HUES6 (cell line): Measurements from ENCODE around the gene HSPA4.
A peak's percentile ranks its signal among the peaks of the same experiment; 100 is the strongest.
"Not testable (repeated sequence)": the region's sequence is repeated elsewhere in the genome, so short reads cannot be mapped to it uniquely, and the experiment has no call there.

Source experiments
- H3K27ac ChIP-seq: 2 replicates; pipeline ENCODE4 v1.7.0; 2013; ENCODE audit warnings: low read depth, mild to moderate bottlenecking, low read length, inconsistent platforms
- H3K27me3 ChIP-seq: 2 replicates; pipeline ENCODE4 v1.6.1; 2013; ENCODE audit warnings: low read length; ENCODE audit not compliant: control insufficient read depth, insufficient read depth
- H3K36me3 ChIP-seq: 2 replicates; pipeline ENCODE4 v1.6.1; 2013; ENCODE audit warnings: low read length; ENCODE audit not compliant: control insufficient read depth, insufficient read depth
- H3K4me1 ChIP-seq: 2 replicates; pipeline ENCODE4 v1.6.1; 2013; ENCODE audit warnings: low read length; ENCODE audit not compliant: control insufficient read depth, insufficient read depth
- H3K4me3 ChIP-seq: 2 replicates; pipeline ENCODE4 v1.5.1; 2013; ENCODE audit warnings: low read depth, low read length
- H3K9ac ChIP-seq: one replicate; pipeline ENCODE4 v1.6.1; 2013; ENCODE audit warnings: mild to moderate bottlenecking, low read length
- H3K9me3 ChIP-seq: 2 replicates; pipeline ENCODE4 v1.6.1; 2013; ENCODE audit warnings: low read depth, low read length; ENCODE audit not compliant: control insufficient read depth, insufficient read depth

HSPA4 gene

GRCh38 chr5:133032852-133033742, 18.7 kb upstream of the HSPA4 start:
- Histone ChIP-seq H3K4me3 (no peak overlapping the region), H3K4me1 (peaks cover 13% of the 10 kb centered on the region; the same call in 1 of the 2 replicates), H3K27ac (no peak overlapping the region), H3K27me3 (no peaks in the 10 kb centered on the region), H3K9me3 (no peaks in the 10 kb centered on the region), H3K36me3 (no peaks in the 10 kb centered on the region), H3K9ac (no peak overlapping the region)

- Histone ChIP-seq H3K36me3 (no peaks in the 10 kb centered on the region), H3K9me3 (no peaks in the 10 kb centered on the region), H3K27ac (no peak overlapping the region), H3K4me3 (no peak overlapping the region), H3K27me3 (no peaks in the 10 kb centered on the region), H3K4me1 (peaks cover 13% of the 10 kb centered on the region; the same call in 1 of the 2 replicates), H3K9ac (no peak overlapping the region)
Measured at GRCh38 chr5:133034064-133034463, 17.7 kb upstream of the HSPA4 start.

- H3K4me1 ChIP-seq = peaks cover 11% of the 10 kb centered on the region; the same call in 1 of the 2 replicates
- H3K9ac ChIP-seq = no peak overlapping the region
Measured at GRCh38 chr5:133035224-133035623, 16.6 kb upstream of the HSPA4 start.

GRCh38 chr5:133036677-133037076, 15.1 kb upstream of the HSPA4 start:
- H3K27ac ChIP-seq, H3K9me3 ChIP-seq, H3K9ac ChIP-seq, H3K4me3 ChIP-seq, H3K27me3 ChIP-seq, H3K36me3 ChIP-seq: not testable (repeated sequence)
- H3K4me1 ChIP-seq = peaks cover 14% of the 10 kb centered on the region; the same call in 1 of the 2 replicates

More at GRCh38 chr5:133035224-133035623, 16.6 kb upstream of the HSPA4 start:
- Histone ChIP-seq H3K4me3 (no peak overlapping the region), H3K27me3 (no peaks in the 10 kb centered on the region), H3K27ac (no peak overlapping the region), H3K9me3 (no peaks in the 10 kb centered on the region), H3K36me3 (no peaks in the 10 kb centered on the region)

- Histone ChIP-seq H3K27ac (no peak overlapping the region), H3K27me3 (no peaks in the 10 kb centered on the region), H3K9me3 (no peaks in the 10 kb centered on the region), H3K36me3 (no peaks in the 10 kb centered on the region), H3K9ac (no peak overlapping the region), H3K4me1 (peaks cover 11% of the 10 kb centered on the region; the same call in 1 of the 2 replicates), H3K4me3 (no peak overlapping the region)
Measured at GRCh38 chr5:133041157-133041784, 10.5 kb upstream of the HSPA4 start.

- Histone ChIP-seq H3K27me3 (no peaks in the 10 kb centered on the region), H3K9me3 (no peaks in the 10 kb centered on the region), H3K36me3 (no peaks in the 10 kb centered on the region), H3K4me1 (peaks cover 11% of the 10 kb centered on the region; the same call in 1 of the 2 replicates), H3K4me3 (no peak overlapping the region), H3K27ac (no peak overlapping the region), H3K9ac (no peak overlapping the region)
Measured at GRCh38 chr5:133041910-133042309, 9.9 kb upstream of the HSPA4 start.

- H3K9ac ChIP-seq, H3K4me3 ChIP-seq: not testable (repeated sequence)
Measured at GRCh38 chr5:133046560-133046959, 5.3 kb upstream of the HSPA4 start.

GRCh38 chr5:133047404-133047803, 4.4 kb upstream of the HSPA4 start:
- Histone ChIP-seq H3K36me3 (no peaks in the 10 kb centered on the region), H3K4me1 (peaks cover 17% of the 10 kb centered on the region), H3K27me3 (no peaks in the 10 kb centered on the region), H3K27ac (no peak overlapping the region), H3K9me3 (no peaks in the 10 kb centered on the region), H3K9ac (no peak overlapping the region), H3K4me3 (no peak overlapping the region)

More at GRCh38 chr5:133046560-133046959, 5.3 kb upstream of the HSPA4 start:
- not testable (repeated sequence) for H3K9me3 ChIP-seq, H3K27me3 ChIP-seq, H3K36me3 ChIP-seq, H3K27ac ChIP-seq
- H3K4me1 ChIP-seq = peaks cover 22% of the 10 kb centered on the region

GRCh38 chr5:133048993-133049725, 2.7 kb upstream of the HSPA4 start:
- peaks cover 17% of the 10 kb centered on the region for H3K4me1 ChIP-seq
- H3K4me3 ChIP-seq = no peak overlapping the region
- H3K36me3 ChIP-seq = no peaks in the 10 kb centered on the region
- no peaks in the 10 kb centered on the region for H3K27me3 ChIP-seq
- H3K27ac ChIP-seq = no peak overlapping the region
- peak overlapping the region; percentile 5 for H3K9ac ChIP-seq
- no peaks in the 10 kb centered on the region for H3K9me3 ChIP-seq

- no peak overlapping the region for H3K27ac ChIP-seq
- peak overlapping the region; percentile 5 for H3K9ac ChIP-seq
Measured at GRCh38 chr5:133049726-133050048, 2.1 kb upstream of the HSPA4 start.

More at GRCh38 chr5:133049726-133050048, 2.1 kb upstream of the HSPA4 start:
- no peak overlapping the region for H3K4me3 ChIP-seq
- no peaks in the 10 kb centered on the region for H3K9me3 ChIP-seq
- peaks cover 17% of the 10 kb centered on the region for H3K4me1 ChIP-seq
- 0 out of 2 replicates have a peak, but pooled peaks cover 2% of the 10 kb centered on the region for H3K36me3 ChIP-seq
- H3K27me3 ChIP-seq = no peaks in the 10 kb centered on the region
